ENCODE results near the gene SKA2.
"Not testable (repeated sequence)": the region's sequence is repeated elsewhere in the genome, so short reads cannot be mapped to it uniquely, and the experiment has no call there.

The SKA2 gene

DNA sequence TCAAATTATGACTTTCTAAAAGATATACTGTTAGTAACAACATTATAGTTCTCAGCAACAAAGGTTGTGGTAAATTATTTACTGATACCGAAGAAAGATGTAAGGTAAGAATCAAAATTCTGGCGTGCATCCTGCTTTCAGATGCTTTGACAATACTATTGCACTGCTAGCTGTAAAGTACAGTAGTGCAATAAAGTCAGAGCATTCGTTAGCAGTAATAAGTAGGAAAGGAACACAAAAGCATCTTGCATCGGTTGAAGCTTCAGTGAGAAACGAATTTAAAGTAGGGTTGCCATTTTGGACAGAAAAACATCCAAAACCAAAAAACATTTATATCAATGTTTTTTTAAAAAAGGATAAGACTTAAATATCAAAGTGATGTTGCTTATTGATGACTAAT lies 4.0 kb downstream of the SKA2 start:
- no peak for DNase-seq

DNA sequence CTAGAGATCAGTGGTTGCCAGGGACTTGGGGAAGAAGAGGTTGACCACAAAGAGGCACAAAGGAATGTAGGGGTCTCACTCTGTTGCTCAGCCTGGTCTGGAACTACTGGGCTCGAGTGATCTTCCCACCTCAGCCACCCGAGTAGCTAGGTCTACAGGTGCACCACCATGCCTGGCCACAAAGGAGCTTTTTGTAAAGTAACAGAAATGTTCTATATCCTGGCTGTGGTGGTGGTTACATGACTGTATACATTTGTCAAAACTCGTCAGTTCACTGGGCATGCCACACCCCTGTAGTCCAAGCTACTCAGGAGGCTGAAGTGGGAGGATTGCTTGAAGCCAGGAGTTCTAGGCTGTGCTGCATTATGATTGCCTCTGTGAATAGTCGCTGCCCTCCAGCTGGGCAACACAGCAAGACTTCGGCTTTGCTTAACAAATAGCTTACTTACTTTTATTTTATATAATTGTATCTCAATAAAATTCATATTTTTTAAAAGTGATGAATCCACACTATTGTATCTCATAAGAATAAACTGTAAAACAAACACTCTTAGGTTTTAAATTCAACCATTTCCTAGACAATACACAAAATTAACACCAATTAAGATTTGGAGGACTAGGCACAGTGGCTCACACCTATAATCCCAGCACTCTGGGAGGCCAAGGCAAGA lies 5.0 kb downstream of the SKA2 start:
- no peak for DNase-seq

DNA sequence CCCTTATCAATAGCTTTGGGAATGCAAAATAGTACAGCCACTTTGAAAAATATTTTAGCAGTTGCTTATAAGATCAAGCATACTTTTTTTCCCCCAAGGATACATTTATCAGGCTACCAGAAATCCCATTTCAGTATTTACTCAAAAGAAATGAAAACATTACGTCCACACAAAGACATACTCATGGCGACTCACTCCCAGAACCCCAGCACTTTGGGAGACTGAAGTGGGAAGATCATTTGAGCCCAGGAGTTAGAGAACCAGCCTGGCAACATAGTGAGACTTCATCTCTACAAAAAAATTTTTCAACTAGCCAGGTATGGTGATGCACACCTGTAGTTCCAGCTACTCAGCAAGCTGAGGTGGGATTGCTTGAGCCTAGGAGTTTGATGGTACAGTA lies 5.9 kb downstream of the SKA2 start:
- DNase-seq: no peak

DNA sequence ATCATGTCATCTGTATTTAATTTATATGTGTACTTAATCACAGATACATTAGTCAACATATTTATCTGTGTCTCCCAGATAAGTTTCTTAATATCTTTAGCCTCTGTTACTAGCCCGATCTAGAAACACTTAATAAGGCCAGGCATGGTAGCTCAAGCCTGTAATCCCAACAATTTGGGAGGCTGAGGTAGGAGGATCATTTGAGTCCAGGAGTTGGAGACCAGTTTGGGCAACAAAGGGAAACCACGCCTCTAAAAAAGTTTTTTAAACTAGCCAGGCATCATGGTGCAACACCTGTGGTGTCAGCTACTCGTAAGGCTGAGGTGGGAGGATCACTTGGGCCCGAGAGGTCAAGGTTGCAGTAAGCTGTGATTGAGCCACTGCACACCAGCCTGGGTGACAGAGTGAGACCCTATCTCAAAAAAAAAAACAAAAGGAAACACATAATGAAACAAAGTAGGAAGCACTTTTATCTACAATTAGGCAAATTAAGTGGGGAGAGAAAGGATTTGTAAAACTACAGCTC lies 9.4 kb downstream of the SKA2 start:
- DNase-seq: no peak

DNA sequence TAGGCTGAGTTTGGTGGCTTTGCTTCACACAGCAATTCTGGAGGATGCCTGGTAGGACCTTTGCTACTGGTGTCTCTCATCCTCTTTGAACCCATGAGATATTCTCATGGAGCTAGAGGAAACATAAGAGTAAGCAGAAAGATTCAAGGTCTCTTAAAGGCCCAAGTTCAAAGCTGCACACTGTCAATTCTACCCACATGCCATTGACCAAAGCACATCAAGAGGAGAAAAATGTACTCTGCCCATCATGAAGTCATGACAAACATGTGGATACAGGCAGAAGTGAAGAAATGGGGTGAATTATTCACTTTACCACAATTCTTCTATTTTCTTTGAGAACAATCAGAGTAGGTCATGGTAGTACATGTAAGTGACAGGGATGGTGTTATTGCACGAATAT lies 13.1 kb downstream of the SKA2 start:
- no peak for DNase-seq

DNA sequence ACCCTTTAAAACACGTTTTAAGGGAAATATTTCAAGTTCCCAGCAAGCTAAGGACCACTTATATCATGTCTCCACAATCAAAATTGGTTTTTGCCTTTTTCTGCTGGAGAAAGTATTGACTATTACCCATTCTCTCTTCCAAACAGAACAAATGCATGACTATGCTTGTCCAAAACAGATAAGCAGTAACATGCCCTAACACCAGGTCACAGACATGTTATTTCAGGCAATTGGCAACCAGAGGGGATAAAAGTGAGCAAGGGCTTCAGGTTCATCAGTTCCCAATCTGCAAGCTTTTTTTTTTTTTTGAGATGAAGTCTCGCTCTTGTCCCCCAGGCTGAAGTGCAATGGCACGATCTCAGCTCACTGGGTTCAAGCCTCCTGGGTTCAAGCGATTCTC lies 15.0 kb downstream of the SKA2 start:
- DNase-seq: no peak

DNA sequence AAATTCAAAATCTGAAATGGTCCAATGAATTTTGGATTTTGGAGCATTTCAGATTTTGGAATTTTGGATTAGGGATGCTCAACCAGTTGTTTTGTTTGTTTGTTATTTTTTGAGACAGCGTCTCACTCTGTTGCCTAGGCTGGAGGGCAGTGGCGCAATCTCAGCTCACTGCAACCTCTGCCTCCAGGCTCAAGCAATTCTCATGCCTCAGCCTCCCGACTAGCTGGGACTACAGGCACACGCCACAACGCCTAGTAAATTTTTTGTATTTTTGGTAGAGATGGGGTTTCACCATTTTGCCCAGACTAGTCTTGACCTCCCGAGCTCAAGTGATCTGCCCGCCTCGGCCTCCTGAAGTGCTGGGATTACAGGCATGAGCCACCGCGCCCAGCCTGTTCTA lies 16.6 kb downstream of the SKA2 start:
- not testable (repeated sequence) for DNase-seq

DNA sequence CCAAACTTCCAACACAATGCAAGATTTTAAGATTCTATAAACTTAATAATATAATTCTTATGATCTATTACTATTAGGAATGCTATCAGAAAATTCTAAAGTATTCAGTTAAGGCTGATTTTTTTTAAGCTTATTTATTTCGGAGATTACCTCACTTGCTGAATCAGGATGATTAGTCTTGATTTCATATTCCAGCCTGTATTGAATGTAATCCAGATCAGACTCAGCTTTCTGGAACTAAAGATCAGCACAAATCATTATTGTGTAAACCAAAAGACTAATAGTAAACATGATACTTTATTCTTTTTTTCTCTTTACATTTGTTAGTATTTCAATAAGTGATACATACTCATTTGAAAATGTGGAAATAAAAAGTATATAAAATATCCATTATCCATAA lies 23.9 kb downstream of the SKA2 start:
- no peak for DNase-seq

DNA sequence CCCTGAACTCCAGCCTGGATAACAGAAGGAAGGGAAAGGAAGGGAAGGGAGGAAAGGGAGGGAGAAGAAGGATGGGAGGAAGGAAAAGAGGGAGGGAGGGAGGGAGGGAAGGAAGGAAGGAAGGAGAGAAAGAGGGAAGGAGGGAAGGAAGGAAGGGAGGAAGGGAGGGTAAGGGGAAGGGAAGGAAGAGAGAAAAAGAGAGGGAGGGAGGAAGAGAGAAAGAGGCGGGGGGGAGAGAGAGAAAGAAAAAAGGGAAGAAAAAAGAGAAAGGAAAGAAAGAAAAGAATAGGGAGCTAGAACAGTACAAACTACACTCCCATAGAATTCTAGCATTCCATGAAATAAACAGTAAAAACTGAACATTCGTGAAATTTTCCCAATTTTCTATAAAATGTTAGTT lies 25.2 kb downstream of the SKA2 start:
- DNase-seq: no peak

DNA sequence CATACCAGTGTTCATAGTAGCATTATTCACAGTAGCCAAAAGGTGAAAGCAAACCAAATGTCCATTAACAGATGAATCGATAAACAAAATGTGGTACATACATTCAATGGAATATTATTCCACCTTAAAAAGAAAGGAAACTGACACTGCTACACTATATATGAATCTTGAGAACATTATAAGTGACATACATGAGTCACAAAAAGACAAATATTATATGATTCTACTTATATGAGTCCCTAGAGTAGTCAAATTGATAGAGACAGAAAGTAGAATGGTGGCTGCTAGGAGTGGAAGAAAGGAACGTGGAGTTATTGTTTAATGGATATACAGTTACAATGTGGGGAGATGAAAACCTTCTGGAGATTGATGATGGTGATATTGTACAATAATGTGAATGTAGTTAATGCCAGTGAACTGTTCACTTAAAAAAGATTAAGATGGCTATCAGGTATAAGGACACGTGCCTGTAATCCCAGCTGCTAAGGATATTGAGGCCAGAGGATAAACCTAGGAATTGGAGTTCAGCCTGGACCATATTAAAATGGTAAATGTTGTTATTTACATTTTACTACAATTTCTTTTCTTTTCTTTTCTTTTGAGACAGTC lies 28.1 kb downstream of the SKA2 start:
- DNase-seq: no peak

DNA sequence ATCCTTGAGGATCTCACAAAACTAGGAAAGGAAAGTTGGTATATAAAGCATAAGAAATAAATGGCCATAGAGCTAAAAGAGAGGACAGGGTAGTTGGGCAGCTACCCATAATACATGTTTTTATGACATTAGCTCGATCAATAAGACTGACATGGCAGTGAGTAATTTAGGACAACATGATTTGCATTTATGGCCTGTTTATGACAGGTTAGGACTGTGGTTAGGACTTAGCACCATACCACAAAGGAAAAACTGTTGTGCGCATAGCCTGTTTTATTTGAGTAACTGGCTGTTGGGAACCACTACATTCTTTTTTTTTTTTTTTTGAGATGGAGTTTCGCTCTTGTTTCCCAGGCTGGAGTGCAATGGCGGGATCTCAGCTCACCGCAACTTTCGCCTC lies 30.3 kb downstream of the SKA2 start:
- DNase-seq: no peak

DNA sequence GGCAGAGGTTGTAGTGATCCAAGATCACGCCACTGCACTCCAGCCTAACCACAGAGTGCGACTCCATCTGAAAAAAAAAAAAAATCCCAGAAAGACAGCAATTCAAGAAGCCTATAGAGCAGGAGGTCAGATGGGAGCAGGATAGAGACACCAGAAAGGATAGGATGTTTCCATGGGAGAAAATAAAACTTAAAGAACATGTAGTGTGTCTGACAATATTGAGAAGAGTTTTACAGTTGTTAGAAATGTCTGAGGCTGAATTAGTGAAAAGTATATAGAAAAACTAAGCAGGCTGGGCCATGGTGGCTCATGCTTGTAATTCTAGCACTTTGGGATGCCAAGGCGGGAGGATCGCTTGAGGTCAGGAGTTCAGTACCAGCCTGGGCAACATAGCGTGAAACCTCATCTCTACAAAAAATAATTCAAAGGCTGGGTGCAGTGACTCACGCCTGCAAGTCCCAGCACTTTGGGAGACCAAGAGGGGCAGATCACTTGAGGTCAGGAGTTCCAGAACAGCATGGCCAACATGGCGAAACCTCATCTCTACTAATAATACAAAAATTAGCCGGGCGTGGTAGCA lies 33.0 kb downstream of the SKA2 start:
- DNase-seq: no peak

DNA sequence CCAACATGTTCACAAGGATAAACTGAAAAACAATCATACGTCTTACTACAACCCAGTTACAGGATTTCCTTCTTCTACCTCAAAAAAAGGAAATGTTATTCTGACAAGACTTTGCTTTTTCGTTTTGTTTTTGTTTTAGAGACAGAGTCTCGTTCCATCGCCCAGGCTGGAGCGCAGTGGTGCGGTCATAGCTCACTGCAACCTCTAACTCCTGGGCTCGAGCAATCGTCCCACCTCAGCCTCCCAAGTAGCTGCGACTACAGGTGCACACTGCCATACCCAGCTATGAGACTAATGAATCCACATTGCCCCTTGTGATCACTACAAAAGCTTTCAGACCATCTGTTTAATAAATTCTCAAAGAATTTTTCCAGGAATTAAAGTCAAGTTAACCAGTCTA lies 39.5 kb downstream of the SKA2 start:
- no peak for DNase-seq

DNA sequence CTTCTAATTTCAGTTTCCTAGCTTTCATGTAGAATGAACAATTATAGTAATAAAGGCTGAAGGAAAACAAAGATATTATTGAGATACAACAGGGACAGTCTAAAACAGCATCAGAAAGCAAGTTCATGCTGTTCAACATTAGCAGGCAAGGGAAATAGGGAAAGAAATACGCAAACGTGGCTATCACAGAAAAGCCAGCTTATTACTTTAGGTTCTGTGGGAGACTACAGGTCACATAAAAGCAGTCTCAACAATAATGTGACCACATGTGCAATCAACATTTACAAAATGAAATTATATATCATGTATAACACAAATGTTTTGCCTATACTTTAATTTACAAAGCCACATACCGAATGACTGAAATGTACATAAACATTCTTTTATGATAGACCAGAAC lies 43.4 kb downstream of the SKA2 start:
- DNase-seq: no peak

DNA sequence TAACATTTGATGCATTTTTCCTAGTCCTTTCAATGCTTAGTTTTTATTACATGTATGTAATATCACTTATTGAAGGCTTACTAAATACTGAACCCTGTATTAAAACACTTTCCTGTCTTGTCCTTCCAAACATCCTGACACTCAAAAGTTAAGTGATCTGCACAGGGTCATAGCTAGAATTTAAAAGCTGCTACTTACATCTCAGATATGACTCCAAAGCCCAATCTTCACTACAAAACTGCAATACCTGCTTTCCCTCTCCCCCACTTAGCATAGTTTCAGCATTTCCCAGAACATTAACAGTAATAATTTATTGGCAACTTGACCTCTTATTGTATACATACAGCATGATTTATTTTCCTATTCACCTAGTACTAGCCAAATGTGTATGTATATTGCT lies 44.0 kb downstream of the SKA2 start:
- no peak for DNase-seq

DNA sequence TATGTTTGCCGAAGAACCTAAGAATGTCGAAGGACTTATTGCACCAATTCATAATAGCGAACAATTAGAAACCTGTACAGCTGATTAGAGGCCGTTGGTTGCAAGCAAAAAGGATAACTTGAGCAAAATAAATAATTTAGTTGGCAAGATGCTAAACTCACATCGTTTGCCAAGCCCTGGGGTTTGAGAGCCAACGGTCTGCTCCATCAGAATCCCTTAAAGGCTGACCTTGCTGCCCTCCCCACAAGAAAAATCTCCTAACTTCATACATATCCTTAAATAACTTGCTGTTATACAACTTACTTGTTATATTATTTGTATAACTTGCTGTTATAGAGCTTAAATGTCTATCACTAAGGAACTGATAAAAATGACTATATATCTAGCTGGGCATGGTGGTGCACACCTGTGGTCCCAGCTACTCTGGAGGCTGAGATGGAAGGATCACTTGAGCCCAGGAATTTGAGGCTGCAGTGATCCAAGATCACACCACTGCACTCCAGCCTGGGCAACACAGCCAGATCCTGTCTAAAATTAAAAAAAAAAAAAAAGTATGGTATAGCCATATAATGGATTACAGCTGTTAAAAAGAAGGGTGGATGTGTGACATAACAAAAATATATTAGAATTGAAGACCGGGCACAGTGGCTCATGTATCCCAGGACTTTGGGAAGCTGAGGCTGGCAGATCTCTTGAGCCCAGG lies 46.4 kb downstream of the SKA2 start:
- DNase-seq: no peak

DNA sequence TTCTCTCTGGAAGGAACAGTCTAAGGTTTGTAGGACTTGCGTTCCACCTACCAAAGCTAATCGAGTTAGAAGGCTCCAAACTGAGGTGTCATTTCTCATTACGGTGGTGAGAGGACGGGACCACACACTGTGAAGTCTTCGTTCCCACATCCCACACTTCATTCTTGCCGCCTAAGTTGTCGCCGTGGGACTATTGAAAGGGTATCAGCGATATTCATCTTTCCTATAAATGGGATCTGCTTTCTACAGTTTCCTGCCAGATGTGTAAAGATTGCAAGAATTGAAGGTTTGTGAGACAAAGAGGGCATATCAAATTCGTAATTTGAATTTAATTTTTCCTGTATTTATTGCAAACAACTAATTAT lies 47.7 kb downstream of the SKA2 start:
- DNase-seq: peak in 1 of 2 donors; percentile 22

DNA sequence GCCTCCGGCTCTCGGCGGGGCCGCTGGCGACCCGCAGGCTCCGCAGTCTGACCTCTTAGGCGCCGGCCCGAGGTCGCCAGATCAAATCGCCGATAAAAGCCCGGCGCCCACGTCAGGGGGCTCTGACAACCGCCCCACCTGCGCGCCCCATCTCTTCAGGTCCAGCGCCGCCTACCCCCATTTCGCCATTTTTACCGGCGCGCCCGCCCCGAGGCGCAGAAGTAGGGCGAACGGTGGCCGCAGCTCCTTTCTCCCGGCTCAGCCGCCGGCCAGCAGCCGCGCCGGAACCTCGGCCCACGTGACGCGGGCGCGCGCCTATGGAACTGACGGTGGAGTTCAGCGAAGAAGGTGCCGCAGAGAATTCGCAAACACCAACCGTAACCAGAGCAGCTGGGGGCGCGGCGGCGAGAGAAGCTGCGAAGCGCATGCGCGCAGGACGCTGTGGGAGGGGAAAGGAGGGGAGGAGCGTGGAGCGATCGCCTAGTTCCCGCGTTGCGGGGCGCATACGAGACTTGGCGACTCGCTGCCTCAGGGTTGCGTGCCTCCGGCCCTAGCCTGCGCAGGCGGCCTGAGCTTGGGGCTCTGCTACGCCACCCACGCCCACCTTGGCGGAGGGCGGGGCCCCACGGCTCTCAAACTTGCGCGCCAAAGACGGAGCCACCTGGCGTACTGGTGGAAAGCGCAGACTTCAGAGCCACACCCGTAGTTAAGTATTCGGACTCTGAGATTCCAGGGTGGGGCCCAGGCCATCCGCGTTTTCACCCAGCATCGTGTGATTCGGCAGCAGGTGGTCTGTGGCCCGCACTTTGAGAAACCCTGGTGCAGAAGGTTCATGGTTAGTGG lies 48.3 kb downstream of the SKA2 start, which contains the start of gene TRIM37:
Gene TRIM37 (minus strand): TSS at position 418 of the 843 bp plus-strand sequence. CDS start 419 bp downstream, outside the sequence.
- DNase-seq: peak; percentile 100

DNA sequence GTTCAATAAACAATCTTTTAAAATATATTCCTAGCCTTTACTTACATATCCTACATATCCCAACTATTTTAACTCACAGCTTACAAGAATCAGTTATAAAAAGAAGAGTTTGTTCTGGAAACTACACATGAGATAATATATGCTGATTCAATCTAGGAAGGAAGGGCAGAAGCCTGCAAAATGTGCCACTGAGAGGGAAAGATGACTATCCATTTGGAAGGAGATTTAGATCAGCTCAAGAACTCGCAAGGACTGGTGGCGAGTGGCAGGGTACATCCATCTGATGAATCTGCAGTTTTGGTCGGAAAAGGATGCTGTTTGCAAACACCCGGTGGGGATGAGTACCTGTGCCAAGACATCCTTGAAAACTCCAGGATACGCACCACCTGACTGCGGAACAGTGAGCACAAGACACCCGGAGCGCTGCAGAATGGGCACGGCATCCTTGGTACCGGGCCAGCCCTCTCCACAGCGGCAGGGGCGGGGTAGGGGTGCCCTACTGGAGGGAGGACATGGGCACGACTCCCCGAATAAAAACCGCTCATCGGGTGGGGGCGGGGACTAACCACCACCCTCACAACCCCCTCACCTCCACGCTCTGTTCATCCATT lies 49.0 kb downstream of the SKA2 start:
- peak; percentile 11 to 37 for DNase-seq

DNA sequence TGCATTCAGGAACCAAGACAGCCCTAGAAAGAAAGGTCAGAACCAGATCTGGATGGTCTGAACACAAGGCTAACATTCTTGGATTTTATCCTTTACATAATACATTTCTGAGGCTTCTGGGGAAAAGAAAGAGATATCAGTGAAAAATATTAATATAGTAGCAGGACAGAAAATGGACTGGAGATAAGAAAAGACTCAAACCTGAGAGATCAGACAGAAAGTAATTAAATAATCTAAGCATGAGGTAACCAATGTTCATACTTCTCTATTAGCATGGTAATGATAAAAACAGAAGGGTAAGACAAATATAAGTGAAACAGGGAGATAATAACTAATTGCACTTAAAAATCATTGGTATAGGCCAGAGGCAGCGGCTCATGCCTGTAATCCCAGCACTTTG lies 53.8 kb downstream of the SKA2 start:
- no peak for DNase-seq

DNA sequence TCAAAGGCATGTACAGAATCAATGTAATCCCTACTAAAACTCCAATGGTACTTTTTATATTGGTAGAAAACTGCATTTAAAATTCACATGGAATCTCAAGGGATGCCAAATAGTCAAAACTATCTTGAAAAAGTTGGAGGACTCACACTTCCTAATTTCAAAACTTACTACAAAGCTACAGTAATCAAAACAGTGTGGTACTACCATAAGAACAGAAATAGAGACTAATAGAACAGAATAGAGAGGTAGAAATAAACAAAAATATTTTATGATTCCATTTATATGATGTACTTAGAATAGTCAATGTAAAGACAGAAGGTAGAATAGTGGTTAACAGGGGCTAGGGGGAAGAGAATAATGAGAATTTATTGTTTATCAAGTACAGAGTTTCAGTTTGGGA lies 57.1 kb downstream of the SKA2 start:
- DNase-seq: no peak

DNA sequence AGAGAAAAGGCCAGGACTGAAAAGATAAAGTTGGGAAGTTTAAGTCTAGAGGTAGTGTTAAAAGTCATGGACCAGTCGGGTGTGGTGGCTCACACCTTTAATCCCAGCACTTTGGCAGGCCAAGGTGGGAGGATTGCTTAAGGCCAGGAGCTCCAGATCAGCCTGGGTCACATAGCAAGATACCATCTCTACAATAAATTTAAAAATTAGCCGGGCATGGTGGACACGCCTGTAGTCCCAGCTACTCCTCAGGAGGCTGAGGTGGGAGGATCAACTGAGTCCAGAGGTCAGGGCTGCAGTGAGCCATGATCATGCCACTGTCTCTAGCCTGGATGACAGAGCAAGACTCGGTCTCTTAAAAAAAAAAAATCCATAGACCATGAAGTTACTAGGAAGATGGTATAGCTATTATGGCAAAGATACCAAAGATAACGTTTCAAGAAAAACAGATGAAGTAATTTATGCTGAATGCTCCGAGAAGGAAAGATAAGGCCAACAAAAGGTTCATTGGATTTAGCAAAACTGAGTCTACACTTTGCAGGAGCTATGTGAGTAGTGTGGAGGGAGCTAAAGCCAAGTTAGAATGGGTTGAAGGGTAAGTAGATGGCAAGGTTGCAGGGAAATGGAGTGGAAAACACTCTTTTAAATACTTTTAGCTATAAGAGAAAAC lies 60.0 kb downstream of the SKA2 start:
- DNase-seq: no peak
